Chondrocyte (in vitro differentiated cells): Measurements from ENCODE around the gene RCSD1. TPM values are rescaled to one million over a fixed set of nuclear protein-coding genes. Genes with fewer than 3 reads are reported as not detected.
"Not testable (repeated sequence)": the region's sequence is repeated elsewhere in the genome, so short reads cannot be mapped to it uniquely, and the experiment has no call there.

Experiments
- DNase-seq: peaks from one replicate; pipeline ENCODE4 v3.0.0; 2021; ENCODE audit warnings: mixed read lengths, low spot score
- H3K27ac Mint-ChIP-seq: one replicate; pipeline ENCODE4 v1.8.0; 2021; ENCODE audit warnings: mild to moderate bottlenecking, moderate library complexity, mixed read lengths; ENCODE audit not compliant: unreplicated experiment
- H3K27me3 Mint-ChIP-seq: 2 replicates; pipeline ENCODE4 v1.8.0; 2021; ENCODE audit warnings: low read depth, mixed read lengths
- H3K36me3 Mint-ChIP-seq: 2 replicates; pipeline ENCODE4 v1.8.0; 2021; ENCODE audit warnings: low read depth, mixed read lengths
- H3K4me1 Mint-ChIP-seq: 2 replicates; pipeline ENCODE4 v1.8.0; 2021; ENCODE audit warnings: low read depth, mild to moderate bottlenecking, mixed read lengths
- H3K4me3 Mint-ChIP-seq: one replicate; pipeline ENCODE4 v1.8.0; 2021; ENCODE audit warnings: mild to moderate bottlenecking, moderate library complexity, mixed read lengths; ENCODE audit not compliant: unreplicated experiment
- H3K9me3 Mint-ChIP-seq: 2 replicates; pipeline ENCODE4 v1.8.0; 2021; ENCODE audit warnings: low read depth, mixed read lengths
- CTCF ChIP-seq: fragments of 200-600 bp; sonication (generic); IDR thresholded peaks from 2 replicates; pipeline ENCODE4 v1.5.0; 2021; ENCODE audit warnings: antibody characterized with exemption, mild to moderate bottlenecking, moderate library complexity
- total RNA-seq: library from RNA; stranded (reverse); gene quantifications from 3 replicates; pipeline ENCODE4 v1.2.1, GENCODE V29; 2021

RCSD1 gene
- total RNA-seq, 1 donor from 2014 or later = 1.1 TPM

- DNase-seq = no peak
- peaks cover 7% of the 10 kb centered on the region for H3K36me3 Mint-ChIP-seq
- no peak for TF ChIP-seq CTCF
- peaks cover 6% of the 10 kb centered on the region for H3K4me1 Mint-ChIP-seq
- H3K27ac Mint-ChIP-seq = no peak overlapping the region
- H3K27me3 Mint-ChIP-seq = no peaks in the 10 kb centered on the region
- no peak overlapping the region for H3K4me3 Mint-ChIP-seq
- no peaks in the 10 kb centered on the region for H3K9me3 Mint-ChIP-seq
These were observed 104.8 kb downstream of the RCSD1 start for GRCh38 chr1:167734841-167735240.

- H3K9me3 Mint-ChIP-seq = no peaks in the 10 kb centered on the region
- H3K36me3 Mint-ChIP-seq = peaks cover 4% of the 10 kb centered on the region
- no peak for DNase-seq
- TF ChIP-seq CTCF = no peak
- no peaks in the 10 kb centered on the region for H3K27me3 Mint-ChIP-seq
- H3K4me1 Mint-ChIP-seq = peaks cover 22% of the 10 kb centered on the region
- H3K4me3 Mint-ChIP-seq = no peak overlapping the region
- H3K27ac Mint-ChIP-seq = no peak overlapping the region
These were observed 107.1 kb downstream of the RCSD1 start for GRCh38 chr1:167737169-167737568.

GRCh38 chr1:167738158-167738557 lies 108.1 kb downstream of the RCSD1 start:
- Mint-ChIP-seq H3K4me3 (no peak overlapping the region), H3K36me3 (peaks cover 4% of the 10 kb centered on the region), H3K27ac (no peak overlapping the region), H3K27me3 (no peaks in the 10 kb centered on the region), H3K9me3 (no peaks in the 10 kb centered on the region), H3K4me1 (peaks cover 31% of the 10 kb centered on the region)
- TF ChIP-seq CTCF = no peak
- no peak for DNase-seq

- no peaks in the 10 kb centered on the region for H3K9me3 Mint-ChIP-seq
- peaks cover 41% of the 10 kb centered on the region for H3K4me1 Mint-ChIP-seq
- H3K36me3 Mint-ChIP-seq = peaks cover 4% of the 10 kb centered on the region
- H3K27me3 Mint-ChIP-seq = no peaks in the 10 kb centered on the region
- no peak overlapping the region for H3K4me3 Mint-ChIP-seq
- no peak for DNase-seq
- H3K27ac Mint-ChIP-seq = peak overlapping the region; percentile 73
- no peak for TF ChIP-seq CTCF
These were observed 109.7 kb downstream of the RCSD1 start for GRCh38 chr1:167739752-167740151.

- H3K27me3 Mint-ChIP-seq, H3K36me3 Mint-ChIP-seq, H3K9me3 Mint-ChIP-seq, DNase-seq, H3K4me3 Mint-ChIP-seq, H3K27ac Mint-ChIP-seq: not testable (repeated sequence)
- peaks cover 52% of the 10 kb centered on the region for H3K4me1 Mint-ChIP-seq
These were observed 111.1 kb downstream of the RCSD1 start for GRCh38 chr1:167741103-167741502.

- not testable (repeated sequence) for H3K9me3 Mint-ChIP-seq, DNase-seq, H3K4me3 Mint-ChIP-seq, H3K36me3 Mint-ChIP-seq, H3K27me3 Mint-ChIP-seq
- H3K4me1 Mint-ChIP-seq = peaks cover 66% of the 10 kb centered on the region
- H3K27ac Mint-ChIP-seq = peak overlapping the region; percentile 46
These were observed 112.5 kb downstream of the RCSD1 start for GRCh38 chr1:167742392-167743057.
